Esophagus muscularis mucosa (tissue), 4 donors: ENCODE results near the gene NECTIN1. TPM values are rescaled to one million over a fixed set of nuclear protein-coding genes. Genes with fewer than 3 reads are reported as not detected.

Source experiments
- DNase-seq: peaks from one replicate; pipeline ENCODE4 v3.0.0-alpha.2; 2017; ENCODE audit errors: extremely low spot score
- H3K27ac ChIP-seq, 4 donors: fragments of 200-600 bp; sonication (generic); replicated peaks in 1 of 4; 1 replicate in 3 of 4; 2 replicates in 1 of 4; pipeline ENCODE4 v1.5.1; 2016 to 2019; ENCODE audit warnings: mild to moderate bottlenecking in 1 of 4
- H3K27me3 ChIP-seq, 4 donors: fragments of 200-600 bp; sonication (generic); one replicate each; pipeline versions ENCODE4 v1.5.1 to v1.6.0; 2016 to 2019
- H3K36me3 ChIP-seq, 4 donors: fragments of 200-600 bp; sonication (generic); one replicate each; pipeline ENCODE4 v1.5.1; 2016 to 2019
- H3K4me1 ChIP-seq, 4 donors: fragments of 200-600 bp; sonication (generic); one replicate each; pipeline ENCODE4 v1.5.1; 2016 to 2019
- H3K4me3 ChIP-seq, 4 donors: fragments of 200-600 bp; sonication (generic); 1 replicate in 2 of 4; 2 replicates in 2 of 4; pipeline ENCODE4 v1.5.1; 2016 to 2019; ENCODE audit warnings: mild to moderate bottlenecking in 4 of 4, moderate library complexity in 1 of 4
- H3K9me3 ChIP-seq, 4 donors: fragments of 200-600 bp; sonication (generic); 1 replicate in 3 of 4; 2 replicates in 1 of 4; pipeline ENCODE4 v1.5.1; 2016 to 2019
- EP300 ChIP-seq: sonication (generic); formaldehyde crosslinking; IDR thresholded peaks from one replicate; pipeline ENCODE4 v1.6.1; 2017; ENCODE audit warnings: antibody characterized with exemption
- POLR2A ChIP-seq: fragments of 450-650 bp; IDR thresholded peaks from one replicate; pipeline ENCODE4 v1.6.1; 2017; ENCODE audit warnings: antibody characterized with exemption, moderate library complexity, mild to moderate bottlenecking, low read depth
- POLR2AphosphoS5 ChIP-seq, 2 donors: sonication (generic); formaldehyde crosslinking; IDR thresholded peaks; one replicate each; pipeline ENCODE4 v1.6.1; 2017; ENCODE audit warnings: antibody characterized with exemption in 2 of 2
- WGBS: methylation state at CpG from one replicate; pipeline ENCODE4 v1.1.5; 2018; 5-methylcytosine and 5-hydroxymethylcytosine counted together
- intact Hi-C: fragments of 100-400 bp; cut with DNase I; formaldehyde crosslinking; loops from one replicate; pipeline ENCODE4 v1.15.1; 2023
- total RNA-seq, 4 donors: library from RNA; depleted of rRNA; stranded (reverse); fragments of >200 nt; gene quantifications; one replicate each; pipeline versions ENCODE4 v1.1.0 to v1.2.1, GENCODE V29; 2016
- TF ChIP-seq, protein P1 (sequence below), 3 experiments: fragments of 200-600 bp in 2 of 3; fragments of 450-650 bp in 1 of 3; sonication (generic) in 2 of 3; IDR thresholded peaks; one replicate each; pipeline ENCODE4 v1.5.1; 2017 to 2019; ENCODE audit warnings: antibody characterized with exemption in 3 of 3, mild to moderate bottlenecking in 2 of 3, moderate library complexity in 1 of 3

NECTIN1 gene
- total RNA-seq, 4 donors from 2014 or later = 1.7 to 4.0 (median 2.5) TPM

- 66% methylated on average over 9 of the region's 9 CpGs for WGBS
- H3K27me3 ChIP-seq = no peaks in the 10 kb centered on the region
- TF ChIP-seq EP300 (no peak), POLR2A (no peak), POLR2AphosphoS5 (IDR thresholded peaks at IDR 0.05) (no peak)
- TF ChIP-seq, protein P1, sequence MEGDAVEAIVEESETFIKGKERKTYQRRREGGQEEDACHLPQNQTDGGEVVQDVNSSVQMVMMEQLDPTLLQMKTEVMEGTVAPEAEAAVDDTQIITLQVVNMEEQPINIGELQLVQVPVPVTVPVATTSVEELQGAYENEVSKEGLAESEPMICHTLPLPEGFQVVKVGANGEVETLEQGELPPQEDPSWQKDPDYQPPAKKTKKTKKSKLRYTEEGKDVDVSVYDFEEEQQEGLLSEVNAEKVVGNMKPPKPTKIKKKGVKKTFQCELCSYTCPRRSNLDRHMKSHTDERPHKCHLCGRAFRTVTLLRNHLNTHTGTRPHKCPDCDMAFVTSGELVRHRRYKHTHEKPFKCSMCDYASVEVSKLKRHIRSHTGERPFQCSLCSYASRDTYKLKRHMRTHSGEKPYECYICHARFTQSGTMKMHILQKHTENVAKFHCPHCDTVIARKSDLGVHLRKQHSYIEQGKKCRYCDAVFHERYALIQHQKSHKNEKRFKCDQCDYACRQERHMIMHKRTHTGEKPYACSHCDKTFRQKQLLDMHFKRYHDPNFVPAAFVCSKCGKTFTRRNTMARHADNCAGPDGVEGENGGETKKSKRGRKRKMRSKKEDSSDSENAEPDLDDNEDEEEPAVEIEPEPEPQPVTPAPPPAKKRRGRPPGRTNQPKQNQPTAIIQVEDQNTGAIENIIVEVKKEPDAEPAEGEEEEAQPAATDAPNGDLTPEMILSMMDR (IDR thresholded peaks at IDR 0.05) = no peak
- H3K36me3 ChIP-seq = no peaks in the 10 kb centered on the region
- peaks cover 0 to 11% (median 5%) of the 10 kb centered on the region in 4 donors for H3K4me1 ChIP-seq
- H3K9me3 ChIP-seq = no peaks in the 10 kb centered on the region
- no peak overlapping the region for H3K27ac ChIP-seq
- no peak overlapping the region for H3K4me3 ChIP-seq
- intact Hi-C loops = no loop called here
- DNase-seq = no peak
These were observed 112.2 kb downstream of the NECTIN1 start for GRCh38 chr11:119616586-119617339.

- Histone ChIP-seq H3K9me3 (no peaks in the 10 kb centered on the region), H3K36me3 (no peaks in the 10 kb centered on the region), H3K4me3 (no peak overlapping the region), H3K27me3 (no peaks in the 10 kb centered on the region), H3K27ac (no peak overlapping the region), H3K4me1 (peaks cover 0 to 11% (median 5%) of the 10 kb centered on the region in 4 donors)
- DNase-seq = no peak
- intact Hi-C loops = no loop called here
- no peak for TF ChIP-seq POLR2AphosphoS5 (IDR thresholded peaks at IDR 0.05)
- TF ChIP-seq EP300 = no peak
- TF ChIP-seq POLR2A = no peak
These were observed 113.2 kb downstream of the NECTIN1 start for GRCh38 chr11:119615882-119616196.

GRCh38 chr11:119615003-119615881 lies 113.8 kb downstream of the NECTIN1 start:
- no peak for TF ChIP-seq EP300
- TF ChIP-seq POLR2AphosphoS5 (IDR thresholded peaks at IDR 0.05) = no peak
- no peak for TF ChIP-seq POLR2A
- TF ChIP-seq, protein P1 (IDR thresholded peaks at IDR 0.05) = no peak
- no peak for DNase-seq
- 73% methylated on average over 9 of the region's 9 CpGs for WGBS
- no peaks in the 10 kb centered on the region for H3K36me3 ChIP-seq
- no peak overlapping the region for H3K27ac ChIP-seq
- no peaks in the 10 kb centered on the region for H3K27me3 ChIP-seq
- no peaks in the 10 kb centered on the region for H3K9me3 ChIP-seq
- intact Hi-C loops = no loop called here
- H3K4me3 ChIP-seq = no peak overlapping the region
- peaks cover 0 to 11% (median 5%) of the 10 kb centered on the region in 4 donors for H3K4me1 ChIP-seq

- H3K36me3 ChIP-seq = no peaks in the 10 kb centered on the region
- TF ChIP-seq, protein P1 (IDR thresholded peaks at IDR 0.05) = no peak
- TF ChIP-seq EP300 = no peak
These were observed 114.6 kb downstream of the NECTIN1 start for GRCh38 chr11:119614222-119615002.

GRCh38 chr11:119612814-119613213 lies 116.2 kb downstream of the NECTIN1 start:
- H3K4me3 ChIP-seq = no peak overlapping the region
- intact Hi-C loops = no loop called here
- TF ChIP-seq, protein P1 (IDR thresholded peaks at IDR 0.05) = no peak
- TF ChIP-seq POLR2A = no peak
- TF ChIP-seq EP300 = no peak
- no peak for TF ChIP-seq POLR2AphosphoS5 (IDR thresholded peaks at IDR 0.05)
- peaks cover 0 to 8% (median 4%) of the 10 kb centered on the region in 4 donors for H3K4me1 ChIP-seq
- no peak overlapping the region for H3K27ac ChIP-seq
- WGBS = 54% methylated on average over 6 of the region's 6 CpGs
- no peaks in the 10 kb centered on the region for H3K27me3 ChIP-seq
- H3K36me3 ChIP-seq = no peaks in the 10 kb centered on the region
- no peak for DNase-seq
- no peaks in the 10 kb centered on the region for H3K9me3 ChIP-seq

More at GRCh38 chr11:119614222-119615002, 114.6 kb downstream of the NECTIN1 start:
- intact Hi-C loops = no loop called here
- Histone ChIP-seq H3K4me1 (peaks cover 0 to 11% (median 5%) of the 10 kb centered on the region in 4 donors), H3K4me3 (no peak overlapping the region), H3K9me3 (no peaks in the 10 kb centered on the region), H3K27ac (no peak overlapping the region), H3K27me3 (no peaks in the 10 kb centered on the region)
- 85% methylated on average over 6 of the region's 6 CpGs for WGBS
- DNase-seq = no peak
